CD14-positive monocyte (primary cell): ENCODE results near the gene VPS35L. TPM values are rescaled to one million over a fixed set of nuclear protein-coding genes. Genes with fewer than 3 reads are reported as not detected.

Experiments used
- DNase-seq, 3 donors: peaks; one replicate each; pipeline ENCODE4 v3.0.0-alpha.2; 2011 to 2022
- H2AFZ ChIP-seq: 2 replicates; pipeline ENCODE4 v1.6.0; 2012; ENCODE audit warnings: mild to moderate bottlenecking, low read depth, low read length, inconsistent platforms; ENCODE audit not compliant: insufficient read depth, poor library complexity, severe bottlenecking
- H3K27ac ChIP-seq, 2 donors: 1 replicate in 1 of 2; 2 replicates in 1 of 2; pipeline ENCODE4 v1.5.1; 2012 to 2013; ENCODE audit warnings: low read length in 2 of 2, control low read depth in 1 of 2, inconsistent platforms in 1 of 2, low read depth in 1 of 2, mild to moderate bottlenecking in 1 of 2
- H3K27me3 ChIP-seq, 2 donors: one replicate each; pipeline versions ENCODE4 v1.6.0 to v1.6.1; 2011 to 2013; ENCODE audit warnings: low read length in 2 of 2; ENCODE audit not compliant: control insufficient read depth in 2 of 2, insufficient read depth in 2 of 2
- H3K36me3 ChIP-seq, 2 donors: replicated peaks in 1 of 2; 1 replicate in 1 of 2; 2 replicates in 1 of 2; pipeline versions ENCODE4 v1.5.1 to v1.6.1; 2012 to 2013; ENCODE audit warnings: low read length in 2 of 2, control low read depth in 1 of 2, inconsistent platforms in 1 of 2, mild to moderate bottlenecking in 1 of 2; ENCODE audit not compliant: insufficient read depth in 2 of 2, control insufficient read depth in 1 of 2
- H3K4me1 ChIP-seq, 2 donors: 1 replicate in 1 of 2; 2 replicates in 1 of 2; pipeline versions ENCODE4 v1.5.1 to v1.6.1; 2012 to 2013; ENCODE audit warnings: low read length in 2 of 2, control low read depth in 1 of 2, inconsistent platforms in 1 of 2, mild to moderate bottlenecking in 1 of 2, moderate library complexity in 1 of 2; ENCODE audit not compliant: insufficient read depth in 2 of 2, control insufficient read depth in 1 of 2
- H3K4me2 ChIP-seq: replicated peaks from 2 replicates; pipeline ENCODE3; 2012; ENCODE audit warnings: low read length, moderate library complexity, mild to moderate bottlenecking; ENCODE audit not compliant: poor library complexity, severe bottlenecking; ENCODE audit errors: extremely low read depth
- H3K4me3 ChIP-seq, 3 experiments: fragments of 200-600 bp in 1 of 3; sonication (generic) in 1 of 3; replicated peaks in 1 of 3; 1 replicate in 2 of 3; 2 replicates in 1 of 3; pipeline ENCODE4 v1.5.1; 2011 to 2013; ENCODE audit warnings: low read length in 3 of 3, mild to moderate bottlenecking in 3 of 3, control low read depth in 2 of 3, low read depth in 2 of 3, inconsistent platforms in 1 of 3, moderate library complexity in 1 of 3
- H3K79me2 ChIP-seq: 2 replicates; pipeline ENCODE4 v1.6.0; 2012; ENCODE audit warnings: mild to moderate bottlenecking, control low read depth, inconsistent platforms, low read length, moderate library complexity; ENCODE audit not compliant: insufficient read depth
- H3K9ac ChIP-seq: 2 replicates; pipeline ENCODE4 v1.6.0; 2017; ENCODE audit warnings: low read length, mild to moderate bottlenecking; ENCODE audit not compliant: insufficient read depth, poor library complexity, severe bottlenecking
- H3K9me3 ChIP-seq, 2 donors: replicated peaks in 1 of 2; 1 replicate in 1 of 2; 2 replicates in 1 of 2; pipeline versions ENCODE4 v1.5.1 to v1.6.1; 2012 to 2013; ENCODE audit warnings: low read length in 2 of 2, control low read depth in 1 of 2; ENCODE audit not compliant: control insufficient read depth in 1 of 2, insufficient read depth in 1 of 2
- H4K20me1 ChIP-seq: 2 replicates; pipeline ENCODE4 v1.6.0; 2012; ENCODE audit warnings: mild to moderate bottlenecking, low read length, control low read depth, moderate library complexity; ENCODE audit not compliant: insufficient read depth
- H3K27ac Mint-ChIP-seq, 7 donors: one replicate each; pipeline ENCODE4 v1.8.0; 2020; ENCODE audit warnings: mild to moderate bottlenecking in 7 of 7, mixed read lengths in 7 of 7, moderate library complexity in 6 of 7, inconsistent platforms in 2 of 7
- H3K27me3 Mint-ChIP-seq, 3 donors: one replicate each; pipeline ENCODE4 v1.8.0; 2021 to 2022; ENCODE audit warnings: low read depth in 3 of 3, mild to moderate bottlenecking in 3 of 3, mixed read lengths in 3 of 3, moderate library complexity in 3 of 3, inconsistent platforms in 1 of 3
- H3K36me3 Mint-ChIP-seq, 2 donors: one replicate each; pipeline ENCODE4 v1.8.0; 2020; ENCODE audit warnings: mixed read lengths in 2 of 2, inconsistent platforms in 1 of 2, mild to moderate bottlenecking in 1 of 2
- H3K4me1 Mint-ChIP-seq: one replicate; pipeline ENCODE4 v1.8.0; 2020; ENCODE audit warnings: mild to moderate bottlenecking, mixed read lengths
- H3K4me3 Mint-ChIP-seq, 2 donors: one replicate each; pipeline ENCODE4 v1.8.0; 2020; ENCODE audit warnings: mild to moderate bottlenecking in 2 of 2, mixed read lengths in 2 of 2, moderate library complexity in 1 of 2
- H3K9me3 Mint-ChIP-seq, 7 donors: one replicate each; pipeline ENCODE4 v1.8.0; 2020 to 2022; ENCODE audit warnings: mixed read lengths in 7 of 7, mild to moderate bottlenecking in 6 of 7, moderate library complexity in 6 of 7, inconsistent platforms in 2 of 7
- WGBS: methylation state at CpG from one replicate; pipeline ENCODE4 v1.1.5; 2013; ENCODE audit warnings: missing lambda C conversion rate; ENCODE audit not compliant: insufficient coverage; 5-methylcytosine and 5-hydroxymethylcytosine counted together
- intact Hi-C, 2 donors: fragments of 100-400 bp; cut with micrococcal nuclease; formaldehyde crosslinking; loops; one replicate each; pipeline versions ENCODE4 v1.15.0 to v1.15.1; 2023
- polyA plus RNA-seq, 3 donors: library from polyadenylated mRNA; depleted of rRNA in 1 of 3; unstranded in 2 of 3; stranded (reverse) in 1 of 3; fragments of 300-500 nt in 2 of 3; fragments of >200 nt in 1 of 3; fragmentation: Illumina TruSeq in 2 of 3; gene quantifications; 1 replicate in 2 of 3; 2 replicates in 1 of 3; pipeline ENCODE4 v1.2.3, GENCODE V29; 2012 to 2021
- TF ChIP-seq, protein P1 (sequence below): fragments of 200-600 bp; IDR thresholded peaks from one replicate; pipeline ENCODE4 v1.8.0; 2022; ENCODE audit warnings: antibody characterized with exemption, mild to moderate bottlenecking

The VPS35L gene
- polyA plus RNA-seq, 3 donors: 29.7 to 51.4 (median 48.8) TPM

DNA sequence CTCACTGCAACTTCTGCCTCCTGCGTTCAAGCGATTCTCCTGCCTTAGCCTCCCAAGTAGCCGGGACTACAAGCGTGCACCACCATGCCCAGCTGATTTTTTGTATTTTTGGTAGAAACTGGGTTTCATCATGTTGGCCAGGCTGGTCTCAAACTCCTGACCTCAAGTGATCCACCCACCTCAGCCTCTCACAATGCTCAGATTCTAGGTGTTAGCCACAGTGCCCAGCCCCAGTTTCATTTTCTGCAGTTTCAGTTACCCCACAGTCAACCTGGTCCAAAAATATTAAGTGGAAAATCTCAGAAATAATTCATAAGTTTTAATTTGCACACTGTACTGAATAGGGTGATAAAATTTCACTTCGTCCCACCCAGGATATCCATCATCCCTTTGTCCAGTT lies 133.8 kb downstream of the VPS35L start:
- H3K27ac ChIP-seq: no peak overlapping the region
- H2AFZ ChIP-seq: no peak overlapping the region
- WGBS: 100% methylated on average over 2 of the region's 5 CpGs
- intact Hi-C loops: no loop called here
- no peak overlapping the region for H3K4me3 ChIP-seq
- H3K4me1 Mint-ChIP-seq: peaks cover 17% of the 10 kb centered on the region
- peaks cover 0 to 5% (median 1%) of the 10 kb centered on the region in 7 donors for H3K9me3 Mint-ChIP-seq
- TF ChIP-seq, protein P1, sequence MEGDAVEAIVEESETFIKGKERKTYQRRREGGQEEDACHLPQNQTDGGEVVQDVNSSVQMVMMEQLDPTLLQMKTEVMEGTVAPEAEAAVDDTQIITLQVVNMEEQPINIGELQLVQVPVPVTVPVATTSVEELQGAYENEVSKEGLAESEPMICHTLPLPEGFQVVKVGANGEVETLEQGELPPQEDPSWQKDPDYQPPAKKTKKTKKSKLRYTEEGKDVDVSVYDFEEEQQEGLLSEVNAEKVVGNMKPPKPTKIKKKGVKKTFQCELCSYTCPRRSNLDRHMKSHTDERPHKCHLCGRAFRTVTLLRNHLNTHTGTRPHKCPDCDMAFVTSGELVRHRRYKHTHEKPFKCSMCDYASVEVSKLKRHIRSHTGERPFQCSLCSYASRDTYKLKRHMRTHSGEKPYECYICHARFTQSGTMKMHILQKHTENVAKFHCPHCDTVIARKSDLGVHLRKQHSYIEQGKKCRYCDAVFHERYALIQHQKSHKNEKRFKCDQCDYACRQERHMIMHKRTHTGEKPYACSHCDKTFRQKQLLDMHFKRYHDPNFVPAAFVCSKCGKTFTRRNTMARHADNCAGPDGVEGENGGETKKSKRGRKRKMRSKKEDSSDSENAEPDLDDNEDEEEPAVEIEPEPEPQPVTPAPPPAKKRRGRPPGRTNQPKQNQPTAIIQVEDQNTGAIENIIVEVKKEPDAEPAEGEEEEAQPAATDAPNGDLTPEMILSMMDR: no peak
- no peak overlapping the region for H3K4me2 ChIP-seq
- no peak overlapping the region for H3K4me3 Mint-ChIP-seq
- H3K4me1 ChIP-seq: peaks cover 8 to 12% of the 10 kb centered on the region in 2 donors
- H3K9ac ChIP-seq: no peak overlapping the region
- no peaks in the 10 kb centered on the region for H3K9me3 ChIP-seq
- peak overlapping the region in 1 of 7 donors; percentile 57 for H3K27ac Mint-ChIP-seq
- peaks cover 0 to 1% (median 0%) of the 10 kb centered on the region in 3 donors for H3K27me3 Mint-ChIP-seq
- peaks cover 48 to 85% of the 10 kb centered on the region in 2 donors for H3K36me3 ChIP-seq
- H3K36me3 Mint-ChIP-seq: peaks cover 67 to 92% of the 10 kb centered on the region in 2 donors
- no peaks in the 10 kb centered on the region for H4K20me1 ChIP-seq
- DNase-seq: no peak
- no peaks in the 10 kb centered on the region for H3K79me2 ChIP-seq
- H3K27me3 ChIP-seq: no peaks in the 10 kb centered on the region

GRCh38 chr16:19690196-19690595 lies 134.7 kb downstream of the VPS35L start:
- no peak for DNase-seq
- no peaks in the 10 kb centered on the region for H3K9me3 ChIP-seq
- H3K4me1 Mint-ChIP-seq: peaks cover 14% of the 10 kb centered on the region
- peaks cover 0 to 2% (median 0%) of the 10 kb centered on the region in 7 donors for H3K9me3 Mint-ChIP-seq
- H3K9ac ChIP-seq: no peak overlapping the region
- no peaks in the 10 kb centered on the region for H3K79me2 ChIP-seq
- H3K36me3 Mint-ChIP-seq: peaks cover 66 to 87% of the 10 kb centered on the region in 2 donors
- peak overlapping the region in 5 of 7 donors; percentile 10 to 70 (median 46) for H3K27ac Mint-ChIP-seq
- no peak overlapping the region for H3K4me2 ChIP-seq
- no peak overlapping the region for H3K4me3 ChIP-seq
- WGBS: 11% methylated on average over 1 of the region's 4 CpGs
- peak overlapping the region in 1 of 2 donors; percentile 41 for H3K27ac ChIP-seq
- H3K4me1 ChIP-seq: peaks cover 8 to 12% of the 10 kb centered on the region in 2 donors
- H3K27me3 Mint-ChIP-seq: peaks cover 0 to 1% (median 0%) of the 10 kb centered on the region in 3 donors
- H4K20me1 ChIP-seq: no peaks in the 10 kb centered on the region
- intact Hi-C loops: no loop called here
- TF ChIP-seq, protein P1: no peak
- no peak overlapping the region for H3K4me3 Mint-ChIP-seq
- peaks cover 40 to 85% of the 10 kb centered on the region in 2 donors for H3K36me3 ChIP-seq
- H2AFZ ChIP-seq: no peak overlapping the region
- no peaks in the 10 kb centered on the region for H3K27me3 ChIP-seq
